ENCODE results near the gene DYDC1. TPM values are rescaled to one million over a fixed set of nuclear protein-coding genes. Genes with fewer than 3 reads are reported as not detected.
"Not testable (repeated sequence)": the region's sequence is repeated elsewhere in the genome, so short reads cannot be mapped to it uniquely, and the experiment has no call there.

Gene DYDC1
- total and polyA plus RNA-seq, 11 donors: not detected

DNA sequence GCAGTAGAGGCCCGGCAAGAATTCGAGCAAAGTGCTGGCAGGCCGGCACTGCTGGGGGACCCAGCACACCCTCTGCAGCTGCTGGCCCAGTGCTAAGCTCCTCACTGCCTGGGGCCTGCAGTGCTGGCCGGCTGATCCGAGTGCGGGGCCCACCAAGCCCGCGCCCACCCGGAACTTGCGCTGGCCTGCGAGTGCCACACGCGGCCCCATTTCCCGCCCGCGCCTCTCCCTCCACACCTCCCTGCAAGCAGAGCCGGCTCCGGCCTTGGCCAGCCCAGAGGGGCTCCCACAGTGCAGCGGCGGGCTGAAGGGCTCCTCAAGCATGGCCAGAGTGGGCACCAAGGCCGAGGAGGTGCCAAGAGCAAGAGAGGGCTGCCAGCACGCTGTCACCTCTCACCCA, 3.1 kb upstream of the DYDC1 start:
- DNase-seq: peak in 1 of 5 donors; percentile 66
- Histone ChIP-seq H3K9me3 (no peaks in the 10 kb centered on the region), H3K27me3 (peaks cover 1 to 30% (median 14%) of the 10 kb centered on the region in 9 donors), H3K4me1 (peaks cover 0 to 13% (median 5%) of the 10 kb centered on the region in 12 donors), H3K27ac (no peak overlapping the region), H3K36me3 (no peaks in the 10 kb centered on the region), H3K4me3 (no peak overlapping the region)
- ATAC-seq: peak in 1 of 4 donors; percentile 25
- intact Hi-C loops (cut with DNase I): loop anchor here in 1 of 10 donors (5.0 kb wide), 1 partner anchor 278 kb away; no protein-coding TSS in a partner anchor
- WGBS, 4 donors: 93 to 95% (median 94%) methylated on average over 14 to 22 of the region's 22 CpGs
- TF ChIP-seq POLR2A (IDR thresholded peaks at IDR 0.05): no peak
- TF ChIP-seq, protein P1, sequence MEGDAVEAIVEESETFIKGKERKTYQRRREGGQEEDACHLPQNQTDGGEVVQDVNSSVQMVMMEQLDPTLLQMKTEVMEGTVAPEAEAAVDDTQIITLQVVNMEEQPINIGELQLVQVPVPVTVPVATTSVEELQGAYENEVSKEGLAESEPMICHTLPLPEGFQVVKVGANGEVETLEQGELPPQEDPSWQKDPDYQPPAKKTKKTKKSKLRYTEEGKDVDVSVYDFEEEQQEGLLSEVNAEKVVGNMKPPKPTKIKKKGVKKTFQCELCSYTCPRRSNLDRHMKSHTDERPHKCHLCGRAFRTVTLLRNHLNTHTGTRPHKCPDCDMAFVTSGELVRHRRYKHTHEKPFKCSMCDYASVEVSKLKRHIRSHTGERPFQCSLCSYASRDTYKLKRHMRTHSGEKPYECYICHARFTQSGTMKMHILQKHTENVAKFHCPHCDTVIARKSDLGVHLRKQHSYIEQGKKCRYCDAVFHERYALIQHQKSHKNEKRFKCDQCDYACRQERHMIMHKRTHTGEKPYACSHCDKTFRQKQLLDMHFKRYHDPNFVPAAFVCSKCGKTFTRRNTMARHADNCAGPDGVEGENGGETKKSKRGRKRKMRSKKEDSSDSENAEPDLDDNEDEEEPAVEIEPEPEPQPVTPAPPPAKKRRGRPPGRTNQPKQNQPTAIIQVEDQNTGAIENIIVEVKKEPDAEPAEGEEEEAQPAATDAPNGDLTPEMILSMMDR (IDR thresholded peaks at IDR 0.05): no peak

DNA sequence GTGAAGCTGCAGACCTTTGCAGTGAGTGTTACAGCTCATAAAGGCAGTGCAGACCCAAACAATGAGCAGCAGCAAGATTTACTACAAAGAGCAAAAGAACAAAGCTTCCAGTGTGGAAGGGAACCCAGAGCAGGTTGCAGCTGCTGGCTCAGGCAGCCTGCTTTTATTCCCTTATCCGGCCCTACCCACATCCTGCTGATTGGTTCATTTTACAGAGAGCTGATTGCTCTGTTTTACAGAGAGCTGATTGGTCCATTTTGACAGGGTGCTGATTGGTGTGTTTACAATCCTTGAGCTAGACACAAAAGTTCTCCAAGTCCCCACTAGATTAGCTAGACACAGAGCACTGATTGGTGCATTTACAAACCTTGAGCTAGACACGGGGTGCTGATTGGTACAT, 2.4 kb upstream of the DYDC1 start:
- H3K9me3 ChIP-seq; H3K4me3 ChIP-seq; H3K27ac ChIP-seq; H3K36me3 ChIP-seq; DNase-seq; intact Hi-C loops (cut with DNase I); ATAC-seq: not testable (repeated sequence)
- Histone ChIP-seq H3K27me3 (peaks cover 3 to 34% (median 14%) of the 10 kb centered on the region in 9 donors), H3K4me1 (peaks cover 0 to 13% (median 5%) of the 10 kb centered on the region in 12 donors)
- 30 to 36% (median 32%) methylated on average over 2 of the region's 2 CpGs for WGBS, 4 donors

DNA sequence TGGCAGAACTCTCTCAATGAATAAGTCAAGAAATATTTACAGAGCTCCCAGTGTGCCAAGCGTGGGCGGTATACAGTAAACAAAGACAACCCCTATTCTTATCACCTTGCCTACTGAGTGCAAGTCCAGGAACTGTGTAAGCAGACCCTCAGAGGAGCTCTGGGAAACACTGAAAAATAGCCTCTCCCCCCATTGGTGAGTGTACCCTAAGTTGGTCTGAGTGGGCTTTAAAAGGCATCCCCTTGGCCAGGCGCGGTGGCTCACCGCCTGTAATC, 1.2 kb upstream of the DYDC1 start:
- H3K9me3 ChIP-seq: no peaks in the 10 kb centered on the region
- WGBS, 4 donors: 94 to 99% (median 98%) methylated on average over 5 of the region's 5 CpGs
- no peaks in the 10 kb centered on the region for H3K36me3 ChIP-seq
- H3K27ac ChIP-seq: no peak overlapping the region
- no peak overlapping the region for H3K4me3 ChIP-seq
- H3K4me1 ChIP-seq: peaks cover 0 to 13% (median 5%) of the 10 kb centered on the region in 12 donors
- peaks cover 3 to 34% (median 14%) of the 10 kb centered on the region in 9 donors for H3K27me3 ChIP-seq
- ATAC-seq (no peak), DNase-seq (no peak)
- intact Hi-C loops (cut with DNase I): no loop called here
- TF ChIP-seq, protein P1 (IDR thresholded peaks at IDR 0.05): no peak
- no peak for TF ChIP-seq POLR2A (IDR thresholded peaks at IDR 0.05)

DNA sequence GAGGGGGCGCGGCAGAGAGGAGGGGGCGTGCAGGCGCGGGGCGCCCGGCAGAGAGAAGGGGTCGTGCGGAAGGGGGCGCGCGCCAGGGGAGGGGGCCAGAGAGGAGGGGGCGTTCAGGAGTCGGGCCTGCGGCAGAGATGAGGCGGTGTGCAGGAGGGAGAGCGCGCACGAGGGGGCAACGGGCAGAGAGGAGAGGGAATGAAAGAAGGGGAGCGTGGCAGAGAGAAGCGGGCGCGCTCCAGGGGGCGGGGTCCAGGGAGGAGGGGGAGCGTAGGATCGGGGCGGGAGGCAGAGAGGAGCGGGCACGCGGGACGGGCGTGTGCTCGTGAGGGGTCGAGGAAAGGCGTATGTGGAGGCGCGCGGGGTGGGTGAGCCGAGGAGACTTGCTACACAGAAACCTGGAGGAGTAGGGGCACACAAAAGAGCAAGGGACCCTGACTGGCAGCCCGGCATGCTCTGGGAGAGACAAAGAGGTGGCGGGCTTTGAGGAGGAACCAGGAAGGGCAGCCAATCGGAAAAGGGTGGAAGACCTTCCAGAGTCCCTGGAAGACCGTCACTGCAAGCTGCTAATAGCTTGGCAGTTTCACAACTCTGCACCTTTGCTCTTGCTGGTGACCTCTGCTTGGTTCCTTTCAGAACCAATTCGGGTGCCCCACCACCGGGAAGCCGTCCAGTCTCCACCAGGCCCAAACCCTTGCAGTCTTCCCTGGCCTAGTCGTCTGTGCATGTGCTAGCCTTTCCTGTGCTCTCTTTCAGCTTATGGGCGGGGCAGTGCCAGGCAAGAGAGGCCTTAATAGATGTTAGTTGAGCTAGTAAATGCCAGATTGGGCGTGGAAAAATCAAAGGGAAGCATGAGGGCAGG, 665 bp upstream of the DYDC1 start:
- Histone ChIP-seq H3K9me3 (no peaks in the 10 kb centered on the region), H3K27me3 (peaks cover 3 to 34% (median 14%) of the 10 kb centered on the region in 9 donors), H3K4me3 (peak overlapping the region in 10 of 12 donors; percentile 17 to 49 (median 44)), H3K27ac (no peak overlapping the region), H3K36me3 (no peaks in the 10 kb centered on the region), H3K4me1 (peaks cover 0 to 13% (median 5%) of the 10 kb centered on the region in 12 donors)
- DNase-seq (peak in 1 of 5 donors; percentile 15), ATAC-seq (peak in 2 of 4 donors; percentile 27 to 47)
- TF ChIP-seq, protein P1 (IDR thresholded peaks at IDR 0.05): no peak
- TF ChIP-seq POLR2A (IDR thresholded peaks at IDR 0.05): no peak
- intact Hi-C loops (cut with DNase I): no loop called here
- WGBS, 4 donors: 9 to 10% (median 9%) methylated on average over 47 to 50 of the region's 50 CpGs

All from heart left ventricle (tissue), 16 donors.